GF-D8 (cell line): Measurements from ENCODE around the gene CABP1.
"Not testable (repeated sequence)": the region's sequence is repeated elsewhere in the genome, so short reads cannot be mapped to it uniquely, and the experiment has no call there.

ENCODE experiments used
- DNase-seq: peaks from one replicate; lab custom pipeline; 2025; lab: John Stamatoyannopoulos, UW

Gene CABP1

GRCh38 chr12:120668091-120668867 is 27.9 kb downstream of the CABP1 start:
- DNase-seq, result no peak

GRCh38 chr12:120668868-120669840 is 28.7 kb downstream of the CABP1 start:
- no peak for DNase-seq

GRCh38 chr12:120670237-120670636 is 29.8 kb downstream of the CABP1 start:
- DNase-seq, result not testable (repeated sequence)

- DNase-seq, result no peak
Measured at GRCh38 chr12:120670667-120671066, 30.2 kb downstream of the CABP1 start.

- DNase-seq, result no peak
Measured at GRCh38 chr12:120674097-120674636, 33.7 kb downstream of the CABP1 start.

GRCh38 chr12:120677765-120678473 is 37.5 kb downstream of the CABP1 start:
- peak; percentile 14 for DNase-seq

GRCh38 chr12:120678572-120678971 is 38.1 kb downstream of the CABP1 start:
- DNase-seq, result no peak

GRCh38 chr12:120680165-120680738 is 39.8 kb downstream of the CABP1 start:
- no peak for DNase-seq

GRCh38 chr12:120684523-120684932 is 44.1 kb downstream of the CABP1 start:
- DNase-seq, result no peak

- DNase-seq, result no peak
Measured at GRCh38 chr12:120685522-120685921, 45.1 kb downstream of the CABP1 start.

GRCh38 chr12:120686151-120686689 is 45.8 kb downstream of the CABP1 start:
- peak; percentile 95 for DNase-seq

- DNase-seq, result peak; percentile 94
Measured at GRCh38 chr12:120686690-120687577, 46.5 kb downstream of the CABP1 start, which contains the start of gene MLEC. Gene MLEC, plus strand, starts transcription at chr12:120687149. Its CDS starts 148 bp downstream, at chr12:120687297.

GRCh38 chr12:120687578-120688289 is 47.3 kb downstream of the CABP1 start:
- no peak for DNase-seq

GRCh38 chr12:120688527-120689071 is 48.2 kb downstream of the CABP1 start:
- peak; percentile 84 for DNase-seq

GRCh38 chr12:120689397-120690082 is 49.1 kb downstream of the CABP1 start:
- peak; percentile 13 for DNase-seq

GRCh38 chr12:120690083-120690450 is 49.6 kb downstream of the CABP1 start:
- no peak for DNase-seq

- DNase-seq, result no peak
Measured at GRCh38 chr12:120690978-120691377, 50.6 kb downstream of the CABP1 start.

GRCh38 chr12:120692524-120693033 is 52.2 kb downstream of the CABP1 start:
- no peak for DNase-seq
